Measurements from ENCODE around the gene P2RY6.

The P2RY6 gene

GRCh38 chr11:73297702-73298101 lies 25.6 kb downstream of the P2RY6 start:
- DNase-seq (ENCODE audit: low read depth): no peak

- no peak for DNase-seq (ENCODE audit: low read depth)
Observed at GRCh38 chr11:73298233-73298632, 26.1 kb downstream of the P2RY6 start.

- no peak for DNase-seq (ENCODE audit: low read depth)
Observed at GRCh38 chr11:73299751-73300150, 27.6 kb downstream of the P2RY6 start.

GRCh38 chr11:73306069-73306841 lies 34.1 kb downstream of the P2RY6 start:
- no peak for DNase-seq (ENCODE audit: low read depth)

- no peak for DNase-seq (ENCODE audit: low read depth)
Observed at GRCh38 chr11:73306977-73307322, 34.8 kb downstream of the P2RY6 start.

- peak; percentile 76 for DNase-seq (ENCODE audit: low read depth)
Observed at GRCh38 chr11:73307323-73308002, 35.3 kb downstream of the P2RY6 start.

GRCh38 chr11:73308003-73308960 lies 36.1 kb downstream of the P2RY6 start, which contains the start of gene ARHGEF17:
ARHGEF17 (plus strand) TSS chr11:73308276; CDS start chr11:73308639, 363 bp downstream.
- peak; percentile 15 for DNase-seq (ENCODE audit: low read depth)

GRCh38 chr11:73308961-73309919 lies 37.1 kb downstream of the P2RY6 start:
- no peak for DNase-seq (ENCODE audit: low read depth)

- no peak for DNase-seq (ENCODE audit: low read depth)
Observed at GRCh38 chr11:73310076-73310475, 37.9 kb downstream of the P2RY6 start.

- DNase-seq (ENCODE audit: low read depth): no peak
Observed at GRCh38 chr11:73310661-73311393, 38.7 kb downstream of the P2RY6 start.

- DNase-seq (ENCODE audit: low read depth): no peak
Observed at GRCh38 chr11:73311394-73311869, 39.3 kb downstream of the P2RY6 start.

- DNase-seq (ENCODE audit: low read depth): no peak
Observed at GRCh38 chr11:73312036-73312435, 39.9 kb downstream of the P2RY6 start.

- DNase-seq (ENCODE audit: low read depth): no peak
Observed at GRCh38 chr11:73312851-73313327, 40.8 kb downstream of the P2RY6 start.

- DNase-seq (ENCODE audit: low read depth): no peak
Observed at GRCh38 chr11:73313652-73314051, 41.5 kb downstream of the P2RY6 start.

GRCh38 chr11:73314117-73314961 lies 42.2 kb downstream of the P2RY6 start:
- DNase-seq (ENCODE audit: low read depth): no peak

- no peak for DNase-seq (ENCODE audit: low read depth)
Observed at GRCh38 chr11:73315293-73316020, 43.3 kb downstream of the P2RY6 start.

- DNase-seq (ENCODE audit: low read depth): no peak
Observed at GRCh38 chr11:73316422-73316821, 44.3 kb downstream of the P2RY6 start.

GRCh38 chr11:73317373-73317772 lies 45.2 kb downstream of the P2RY6 start:
- DNase-seq (ENCODE audit: low read depth): no peak

- no peak for DNase-seq (ENCODE audit: low read depth)
Observed at GRCh38 chr11:73317803-73318202, 45.7 kb downstream of the P2RY6 start.

Measured in activated T-helper 1 cell treated with Interleukin-2 at 50 U/mL for 16 hours (primary cell).